Upper lobe of right lung (tissue), 1 donor: ENCODE measurements around the gene CNTNAP2. TPM values are rescaled to one million over a fixed set of nuclear protein-coding genes. Genes with fewer than 3 reads are reported as not detected.
"Not testable (repeated sequence)": the region's sequence is repeated elsewhere in the genome, so short reads cannot be mapped to it uniquely, and the experiment has no call there.

ENCODE experiments used
- ATAC-seq: fragments of 200-7000 bp; cut with Tn5 transposase; one replicate; pipeline ENCODE4 v1.9.1; 2020; ENCODE audit warnings: mild to moderate bottlenecking, moderate library complexity
- DNase-seq: peaks from one replicate; pipeline ENCODE4 v3.0.0-alpha.2; 2020
- H3K27ac ChIP-seq: fragments of 200-600 bp; one replicate; pipeline ENCODE4 v1.8.0; 2022
- H3K27me3 ChIP-seq: fragments of 200-600 bp; one replicate; pipeline ENCODE4 v1.8.0; 2022; ENCODE audit warnings: mild to moderate bottlenecking
- H3K36me3 ChIP-seq: fragments of 200-600 bp; one replicate; pipeline ENCODE4 v1.8.0; 2022
- H3K4me1 ChIP-seq: fragments of 200-600 bp; one replicate; pipeline ENCODE4 v1.8.0; 2022
- H3K4me3 ChIP-seq: fragments of 200-600 bp; one replicate; pipeline ENCODE4 v1.8.0; 2022; ENCODE audit warnings: mild to moderate bottlenecking
- H3K9me3 ChIP-seq: fragments of 200-600 bp; one replicate; pipeline ENCODE4 v1.8.0; 2022
- CTCF ChIP-seq: fragments of 200-600 bp; IDR thresholded peaks from one replicate; pipeline ENCODE4 v1.8.0; 2022; ENCODE audit warnings: antibody characterized with exemption
- intact Hi-C: fragments of 100-400 bp; cut with DNase I; formaldehyde crosslinking; loops from one replicate; pipeline ENCODE4 v1.11.0; 2022
- total RNA-seq: library from RNA; stranded (reverse); fragmentation: NEBNext Ultra II Directional; extraction: Animal tissue kit (Norgen Biotek cat#: 25700); gene quantifications from one replicate; pipeline ENCODE4 v1.2.1, GENCODE V29; 2021
- donor health status: DM: no; HTN: yes; CAD: no; lungs with severe emphysema.

The CNTNAP2 gene
- total RNA-seq, 1 donor from 2014 or later, result 0.41 TPM

- Histone ChIP-seq H3K4me3 (no peak overlapping the region), H3K27ac (no peak overlapping the region), H3K36me3 (no peaks in the 10 kb centered on the region), H3K9me3 (no peaks in the 10 kb centered on the region), H3K27me3 (no peaks in the 10 kb centered on the region), H3K4me1 (no peaks in the 10 kb centered on the region)
- ATAC-seq, result no peak
- no peak for TF ChIP-seq CTCF
- intact Hi-C loops, result no loop called here
- no peak for DNase-seq
These were observed 1934.0 kb downstream of the CNTNAP2 start for GRCh38 chr7:148050492-148051158.

- H3K36me3 ChIP-seq, result no peaks in the 10 kb centered on the region
- no peak overlapping the region for H3K4me3 ChIP-seq
- H3K9me3 ChIP-seq, result no peaks in the 10 kb centered on the region
- no peaks in the 10 kb centered on the region for H3K27me3 ChIP-seq
- TF ChIP-seq CTCF, result no peak
- intact Hi-C loops, result no loop called here
- ATAC-seq (no peak), DNase-seq (no peak)
- H3K27ac ChIP-seq, result no peak overlapping the region
- no peaks in the 10 kb centered on the region for H3K4me1 ChIP-seq
These were observed 1939.8 kb downstream of the CNTNAP2 start for GRCh38 chr7:148056406-148056805.

- Histone ChIP-seq H3K4me3 (no peak overlapping the region), H3K4me1 (no peaks in the 10 kb centered on the region), H3K27me3 (no peaks in the 10 kb centered on the region), H3K9me3 (no peaks in the 10 kb centered on the region), H3K27ac (no peak overlapping the region), H3K36me3 (no peaks in the 10 kb centered on the region)
- DNase-seq (no peak), ATAC-seq (no peak)
- intact Hi-C loops, result no loop called here
- TF ChIP-seq CTCF, result no peak
These were observed 1941.5 kb downstream of the CNTNAP2 start for GRCh38 chr7:148058092-148058491.

GRCh38 chr7:148058753-148059152 is 1942.2 kb downstream of the CNTNAP2 start:
- no peak for TF ChIP-seq CTCF
- DNase-seq (no peak), ATAC-seq (no peak)
- H3K36me3 ChIP-seq, result no peaks in the 10 kb centered on the region
- H3K9me3 ChIP-seq, result no peaks in the 10 kb centered on the region
- H3K27me3 ChIP-seq, result no peaks in the 10 kb centered on the region
- H3K4me3 ChIP-seq, result no peak overlapping the region
- H3K4me1 ChIP-seq, result no peaks in the 10 kb centered on the region
- intact Hi-C loops, result no loop called here
- no peak overlapping the region for H3K27ac ChIP-seq

GRCh38 chr7:148060724-148061123 is 1944.1 kb downstream of the CNTNAP2 start:
- intact Hi-C loops, result no loop called here
- Histone ChIP-seq H3K4me3 (no peak overlapping the region), H3K36me3 (no peaks in the 10 kb centered on the region), H3K27ac (no peak overlapping the region), H3K9me3 (no peaks in the 10 kb centered on the region), H3K4me1 (no peaks in the 10 kb centered on the region), H3K27me3 (no peaks in the 10 kb centered on the region)
- no peak for TF ChIP-seq CTCF
- no peak for DNase-seq
- no peak for ATAC-seq

- H3K27me3 ChIP-seq, H3K9me3 ChIP-seq, H3K4me1 ChIP-seq, intact Hi-C loops, ATAC-seq, H3K4me3 ChIP-seq, H3K27ac ChIP-seq, DNase-seq, H3K36me3 ChIP-seq: not testable (repeated sequence)
These were observed 1961.5 kb downstream of the CNTNAP2 start for GRCh38 chr7:148078111-148078510.
